ENCODE data around the gene SLCO1B3. TPM values are rescaled to one million over a fixed set of nuclear protein-coding genes. Genes with fewer than 3 reads are reported as not detected.

SLCO1B3 gene
- total and polyA plus RNA-seq, 9 of the 15 experiments (the other 6 are each of a cell fraction or from before 2014, with no cell fraction given) = not detected

GRCh38 chr12:20885552-20885951, 75.0 kb downstream of the SLCO1B3 start:
- Histone ChIP-seq H3K9me1 (ENCODE audit: control insufficient read depth, insufficient read depth, low read length) (no peaks in the 10 kb centered on the region), H3K79me2 (ENCODE audit: control insufficient read depth, insufficient read depth, low read length) (no peaks in the 10 kb centered on the region), H2AFZ (ENCODE audit: low read depth, low read length) (no peak overlapping the region), H3K4me1 (replicated peaks in 1 of 2; ENCODE audit: control insufficient read depth in 2 of 2, insufficient read depth in 2 of 2, low read length in 2 of 2) (no peaks in the 10 kb centered on the region), H3K27me3 (ENCODE audit: control insufficient read depth in 2 of 2, insufficient read depth in 2 of 2, low read length in 2 of 2) (no peaks in the 10 kb centered on the region), H3K4me2 (ENCODE audit: insufficient read depth, low read length) (no peak overlapping the region), H3K36me3 (ENCODE audit: control insufficient read depth, insufficient read depth, low read length) (no peaks in the 10 kb centered on the region), H3K4me3 (no peak overlapping the region), H3K27ac (ENCODE audit: extremely low read depth, low read depth, low read length) (no peak overlapping the region), H3K9ac (ENCODE audit: insufficient read depth in 1 of 2, low read depth in 2 of 2, low read length in 2 of 2) (no peak overlapping the region), H3K9me3 (replicated peaks; ENCODE audit: control insufficient read depth, insufficient read depth, low read depth, low read length) (no peaks in the 10 kb centered on the region), H4K20me1 (replicated peaks; ENCODE audit: control insufficient read depth, insufficient read depth, low read length) (no peaks in the 10 kb centered on the region)
- 0% methylated on average over 2 of the region's 2 CpGs for WGBS (ENCODE audit: insufficient coverage, low coverage, missing lambda C conversion rate)
- POLR2A ChIA-PET = no interaction called here
- ATAC-seq (no peak), DNase-seq (ENCODE audit: extremely low read depth in 1 of 4, low spot score in 3 of 4) (no peak), FAIRE-seq (no peak)
- TF ChIP-seq SMARCC2 (IDR thresholded peaks at IDR 0.05; ENCODE audit: low read depth) (no peak), PKNOX1 (IDR thresholded peaks at IDR 0.05) (no peak), SUPT5H (IDR thresholded peaks at IDR 0.05) (no peak), HDAC3 (IDR thresholded peaks at IDR 0.05; ENCODE audit: borderline replicate concordance, partially characterized antibody) (no peak), CHD4 (IDR thresholded peaks at IDR 0.05; ENCODE audit: insufficient read depth, insufficient replicate concordance, low read depth, low read length, poor library complexity, severe bottlenecking) (no peak), ASH1L (IDR thresholded peaks at IDR 0.05; ENCODE audit: borderline replicate concordance, low read depth, partially characterized antibody) (no peak), SMARCA5 (IDR thresholded peaks at IDR 0.05) (no peak)
- TF ChIP-seq, protein P1, sequence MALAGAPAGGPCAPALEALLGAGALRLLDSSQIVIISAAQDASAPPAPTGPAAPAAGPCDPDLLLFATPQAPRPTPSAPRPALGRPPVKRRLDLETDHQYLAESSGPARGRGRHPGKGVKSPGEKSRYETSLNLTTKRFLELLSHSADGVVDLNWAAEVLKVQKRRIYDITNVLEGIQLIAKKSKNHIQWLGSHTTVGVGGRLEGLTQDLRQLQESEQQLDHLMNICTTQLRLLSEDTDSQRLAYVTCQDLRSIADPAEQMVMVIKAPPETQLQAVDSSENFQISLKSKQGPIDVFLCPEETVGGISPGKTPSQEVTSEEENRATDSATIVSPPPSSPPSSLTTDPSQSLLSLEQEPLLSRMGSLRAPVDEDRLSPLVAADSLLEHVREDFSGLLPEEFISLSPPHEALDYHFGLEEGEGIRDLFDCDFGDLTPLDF (CRISPR knock-in tag; IDR thresholded peaks at IDR 0.05) = no peak
- intact Hi-C loops (cut with micrococcal nuclease) = no loop called here
- CTCF ChIA-PET (ENCODE audit: low intra/inter-chr PET ratio) = no interaction called here
- no TSS peak for BruUV-seq (replicated peaks)
- in situ Hi-C loops (cut with MboI) = no loop called here
